ENCODE results near the gene RASSF4.

The RASSF4 gene

DNA sequence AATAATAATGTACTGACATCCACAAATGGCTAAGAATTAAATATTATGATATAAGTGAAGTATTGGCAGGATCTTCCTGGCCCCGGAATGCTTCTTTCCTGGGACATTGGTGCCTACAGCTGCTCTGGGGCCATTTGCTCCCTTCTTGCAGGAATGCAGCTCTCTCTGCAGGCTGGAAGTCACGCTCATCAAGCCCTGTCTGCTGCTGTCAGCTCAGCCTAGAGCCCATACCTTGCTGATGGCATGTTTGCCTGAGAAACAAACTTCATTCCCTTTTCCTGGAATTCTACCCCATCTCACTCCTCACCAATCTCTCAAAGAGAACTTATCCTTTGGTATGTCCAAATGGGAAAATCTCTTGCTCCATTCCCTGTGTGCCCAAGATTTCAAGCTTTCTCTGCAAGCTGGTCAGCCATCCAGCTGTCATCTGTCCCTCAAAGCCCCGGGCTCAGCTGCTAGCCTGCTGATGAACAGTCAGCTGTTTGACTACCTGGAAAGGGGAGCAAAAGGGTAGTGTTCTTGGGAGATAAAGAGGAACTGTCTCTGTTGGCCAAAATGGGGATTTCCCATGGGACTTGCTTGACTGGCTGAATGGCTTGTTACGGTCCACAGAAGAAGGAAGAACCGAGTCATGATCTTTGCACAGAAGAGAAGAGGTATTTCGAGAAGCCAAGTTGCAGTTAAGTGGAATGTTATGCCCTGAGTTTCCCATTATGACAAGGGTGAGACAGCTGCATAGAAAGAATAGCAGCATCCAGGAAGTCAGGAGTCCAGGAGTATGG, 12.0 kb upstream of the RASSF4 start:
- no peak for DNase-seq (ENCODE audit: low read depth in 2 of 2, low spot score in 1 of 2)

DNA sequence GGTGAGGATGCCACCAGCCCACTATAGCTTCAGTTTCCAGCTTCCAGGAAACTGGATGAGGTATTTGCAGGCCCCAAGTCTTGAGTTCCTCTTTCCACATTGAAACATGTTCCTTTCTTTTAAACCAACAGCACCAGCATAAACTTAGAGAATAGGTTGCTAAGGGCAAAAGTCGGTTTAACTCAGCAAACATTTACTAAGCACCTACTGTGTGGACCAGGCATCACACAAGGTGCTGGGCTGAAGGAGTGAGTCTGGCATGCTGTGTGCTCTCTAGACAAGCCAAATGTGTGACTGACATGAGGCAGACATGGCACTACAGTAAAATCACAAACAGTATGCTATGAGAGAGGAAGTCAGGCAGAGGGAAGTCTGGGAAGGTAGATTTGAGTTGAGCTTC, 11.0 kb upstream of the RASSF4 start:
- no peak for DNase-seq (ENCODE audit: low read depth in 2 of 2, low spot score in 1 of 2)

- no peak for DNase-seq (ENCODE audit: low read depth in 2 of 2, low spot score in 1 of 2)
Observed at GRCh38 chr10:44949127-44949802, 10.3 kb upstream of the RASSF4 start.

DNA sequence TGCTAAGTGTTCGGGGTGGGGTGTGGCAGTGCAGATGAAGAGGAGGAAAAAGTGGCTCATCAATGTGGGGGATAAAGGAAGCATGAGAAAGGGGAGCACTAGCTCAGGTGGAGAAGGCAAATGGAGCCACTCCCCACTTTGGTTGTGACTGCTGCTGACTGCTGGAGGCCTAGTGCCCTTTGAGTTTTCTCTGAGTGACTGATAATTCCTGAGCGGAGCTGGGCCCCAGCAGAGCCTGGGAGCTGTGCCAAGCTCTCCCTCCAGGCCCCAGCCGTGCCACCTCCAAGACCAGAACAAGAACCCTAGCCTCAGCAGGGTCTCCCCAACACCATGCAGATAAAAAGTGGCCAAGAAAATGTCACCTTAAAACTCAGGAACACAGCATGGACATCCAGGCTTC, 9.7 kb upstream of the RASSF4 start:
- DNase-seq (ENCODE audit: low read depth in 2 of 2, low spot score in 1 of 2) = no peak

DNA sequence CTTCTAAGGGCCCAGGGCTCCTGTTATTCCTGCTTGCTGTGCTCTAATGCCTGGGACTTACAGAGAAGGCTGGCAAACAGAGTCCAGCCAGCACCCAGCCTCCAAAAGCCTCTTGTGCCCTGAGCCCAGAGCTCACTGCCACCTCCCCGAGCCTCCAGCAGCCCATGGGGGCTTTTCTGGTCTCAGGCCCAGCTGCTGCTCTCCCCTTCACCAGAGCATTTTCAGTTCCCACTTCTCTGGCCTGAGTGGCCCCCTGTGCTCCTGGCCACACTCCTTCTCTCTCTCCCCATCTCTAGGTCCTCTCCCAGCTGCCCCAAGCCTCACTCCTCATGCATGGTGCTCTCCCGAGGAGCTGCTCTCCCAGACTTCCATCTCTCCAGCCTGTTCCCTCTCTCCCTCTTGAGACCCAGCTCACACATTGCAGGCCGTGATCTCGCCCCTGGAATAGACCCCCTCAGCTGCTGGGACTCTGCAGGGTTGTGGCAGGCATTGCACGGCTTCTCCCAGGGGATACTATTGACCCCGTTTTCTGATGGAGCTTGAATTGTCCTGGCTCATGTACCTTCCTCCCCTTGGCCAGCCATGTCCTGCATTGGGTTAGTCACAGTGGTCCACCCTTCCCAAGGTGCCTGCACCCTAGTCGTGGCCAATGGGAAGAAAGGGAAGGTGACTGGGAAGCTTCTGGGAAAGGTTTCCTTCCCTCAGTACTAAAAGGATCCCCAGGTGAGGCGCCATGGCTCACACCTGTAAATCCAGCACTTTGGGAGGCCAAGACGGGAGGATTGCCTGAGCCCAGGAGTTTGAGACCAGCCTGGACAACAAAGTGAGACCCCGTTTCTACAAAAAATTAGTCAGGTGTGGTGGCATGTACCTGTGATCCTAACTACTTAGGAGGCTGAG, 9.0 kb upstream of the RASSF4 start:
- DNase-seq (ENCODE audit: low read depth in 2 of 2, low spot score in 1 of 2) = no peak

DNA sequence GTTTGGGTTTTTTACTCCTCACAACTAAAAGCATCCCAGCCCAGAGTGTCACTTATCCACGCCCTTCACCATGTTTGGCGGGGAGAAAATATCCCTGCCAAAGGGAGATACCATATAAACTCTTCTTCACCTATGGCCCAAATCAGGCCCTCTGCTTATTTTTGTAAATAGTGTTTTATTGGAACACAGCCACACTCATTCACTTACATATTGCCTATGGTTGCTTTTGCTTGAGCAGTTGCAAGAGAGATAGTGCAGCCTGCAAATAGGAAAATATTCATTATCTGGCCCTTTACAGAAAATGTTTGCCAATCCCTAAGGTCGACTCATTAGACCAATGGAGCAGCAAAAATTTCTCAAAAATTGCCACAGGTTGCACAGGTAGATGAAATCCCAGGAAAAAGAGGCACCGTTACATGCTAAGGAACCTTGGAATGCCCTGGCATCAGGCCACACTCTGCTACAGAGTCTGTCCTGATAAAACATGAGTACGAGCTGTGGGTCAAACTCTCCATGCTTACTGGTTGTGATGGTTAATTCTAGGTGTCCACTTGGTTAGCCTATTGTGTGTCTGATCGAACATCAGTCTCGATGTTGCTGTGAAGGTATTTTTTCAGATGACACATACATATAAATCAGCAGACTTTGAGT, 7.9 kb upstream of the RASSF4 start:
- no peak for DNase-seq (ENCODE audit: low read depth in 2 of 2, low spot score in 1 of 2)

- DNase-seq (ENCODE audit: low read depth in 2 of 2, low spot score in 1 of 2) = no peak
Observed at GRCh38 chr10:44952779-44953231, 6.8 kb upstream of the RASSF4 start.

DNA sequence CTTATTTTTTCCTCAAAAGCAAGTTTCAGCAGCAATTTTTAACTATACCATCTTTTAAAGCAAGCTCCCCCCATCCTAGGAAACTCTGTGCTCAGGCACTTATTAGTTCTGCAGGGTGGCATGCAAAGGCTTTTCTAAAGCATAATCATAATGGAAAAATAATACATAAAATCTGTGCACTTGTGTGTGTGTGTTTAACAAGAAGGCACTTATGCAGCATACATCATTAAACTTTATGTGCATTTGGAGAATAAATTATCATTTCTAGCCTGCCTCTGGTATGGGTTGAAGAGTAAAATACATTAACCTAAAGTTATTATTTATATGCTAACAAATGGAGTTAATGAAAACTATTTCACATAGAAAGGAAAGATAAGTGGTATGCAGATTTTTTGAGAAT, 5.6 kb upstream of the RASSF4 start:
- DNase-seq (ENCODE audit: low read depth in 2 of 2, low spot score in 1 of 2) = no peak

DNA sequence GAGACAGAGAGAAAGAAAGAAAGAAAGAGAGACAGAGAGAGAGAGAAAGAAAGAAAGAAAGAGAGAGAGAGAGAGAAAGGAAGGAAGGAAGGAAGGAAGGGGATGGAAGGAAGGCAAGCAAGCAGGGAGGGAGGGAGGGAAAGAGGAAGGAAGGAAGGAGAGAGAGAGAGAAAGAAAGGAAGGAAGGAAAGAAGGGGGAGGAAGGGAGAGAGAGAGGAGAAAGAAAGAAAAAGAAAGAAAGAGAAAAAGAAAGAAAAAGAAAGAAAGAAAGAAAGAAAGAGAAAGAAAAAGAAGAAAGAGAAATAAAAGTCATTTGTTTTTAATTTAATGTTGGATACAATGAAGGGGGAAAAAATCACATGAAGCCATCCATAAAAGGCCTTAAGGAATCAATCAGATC, 4.6 kb upstream of the RASSF4 start:
- DNase-seq (ENCODE audit: low read depth in 2 of 2, low spot score in 1 of 2) = no peak

DNA sequence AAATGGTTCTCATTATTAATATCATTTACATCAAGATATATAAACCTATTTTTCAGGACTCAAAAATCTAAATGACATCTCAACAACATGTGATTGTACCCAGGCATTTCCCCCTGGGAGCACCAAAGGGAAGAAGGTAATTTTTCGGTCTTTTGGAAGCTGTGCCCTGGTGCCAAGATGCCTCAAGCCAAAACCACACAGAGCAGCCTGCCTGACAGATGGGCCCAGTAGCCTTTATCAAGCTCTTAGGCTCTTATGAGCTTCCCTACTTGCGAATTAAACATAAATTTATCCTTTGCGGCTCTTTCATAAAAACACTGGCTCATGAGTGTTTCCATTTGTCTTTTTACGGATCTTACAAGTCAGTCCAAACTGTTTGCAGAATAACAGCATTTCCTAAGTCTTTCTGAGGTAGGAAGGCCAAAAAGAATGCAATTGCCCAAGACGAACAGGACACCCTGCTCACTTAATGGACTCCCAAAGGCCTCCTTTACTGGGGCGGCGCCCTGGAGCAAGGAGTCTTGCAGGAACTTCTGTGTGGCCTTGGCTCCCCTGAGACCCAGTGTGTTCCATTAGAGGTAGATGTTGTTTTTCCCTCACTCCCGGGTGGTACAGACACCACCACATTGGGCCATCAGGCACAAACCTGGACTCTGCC, 4.1 kb upstream of the RASSF4 start:
- no peak for DNase-seq (ENCODE audit: low read depth in 2 of 2, low spot score in 1 of 2)

DNA sequence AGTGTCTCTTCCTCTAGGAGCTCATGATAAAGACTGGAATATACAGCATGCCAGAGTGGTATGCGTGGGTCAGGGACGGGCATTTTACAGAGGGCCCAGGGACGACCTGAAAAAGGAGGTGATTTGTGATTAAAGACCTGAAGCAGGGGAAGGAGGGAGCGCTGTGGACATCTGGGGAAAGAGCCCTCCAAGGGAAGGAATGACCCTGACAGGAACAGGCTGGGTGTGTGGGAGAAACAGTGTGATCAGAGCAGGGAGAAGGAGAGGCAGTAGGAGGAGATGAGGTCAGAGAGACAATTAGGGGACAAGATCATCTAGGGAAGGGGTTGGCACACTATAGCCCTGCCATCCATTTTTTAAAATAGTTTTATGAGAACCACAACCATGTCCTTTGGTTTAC, 3.4 kb upstream of the RASSF4 start:
- no peak for DNase-seq (ENCODE audit: low read depth in 2 of 2, low spot score in 1 of 2)

- DNase-seq (ENCODE audit: low read depth in 2 of 2, low spot score in 1 of 2) = no peak
Observed at GRCh38 chr10:44956717-44957706, 2.6 kb upstream of the RASSF4 start.

GRCh38 chr10:44958196-44958897, 1.3 kb upstream of the RASSF4 start:
- no peak for DNase-seq (ENCODE audit: low read depth in 2 of 2, low spot score in 1 of 2)

- DNase-seq (ENCODE audit: low read depth in 2 of 2, low spot score in 1 of 2) = no peak
Observed at GRCh38 chr10:44958898-44959246, 730 bp upstream of the RASSF4 start.

- no peak for DNase-seq (ENCODE audit: low read depth in 2 of 2, low spot score in 1 of 2)
Observed at GRCh38 chr10:44960088-44960460, 472 bp downstream of the RASSF4 start.

DNA sequence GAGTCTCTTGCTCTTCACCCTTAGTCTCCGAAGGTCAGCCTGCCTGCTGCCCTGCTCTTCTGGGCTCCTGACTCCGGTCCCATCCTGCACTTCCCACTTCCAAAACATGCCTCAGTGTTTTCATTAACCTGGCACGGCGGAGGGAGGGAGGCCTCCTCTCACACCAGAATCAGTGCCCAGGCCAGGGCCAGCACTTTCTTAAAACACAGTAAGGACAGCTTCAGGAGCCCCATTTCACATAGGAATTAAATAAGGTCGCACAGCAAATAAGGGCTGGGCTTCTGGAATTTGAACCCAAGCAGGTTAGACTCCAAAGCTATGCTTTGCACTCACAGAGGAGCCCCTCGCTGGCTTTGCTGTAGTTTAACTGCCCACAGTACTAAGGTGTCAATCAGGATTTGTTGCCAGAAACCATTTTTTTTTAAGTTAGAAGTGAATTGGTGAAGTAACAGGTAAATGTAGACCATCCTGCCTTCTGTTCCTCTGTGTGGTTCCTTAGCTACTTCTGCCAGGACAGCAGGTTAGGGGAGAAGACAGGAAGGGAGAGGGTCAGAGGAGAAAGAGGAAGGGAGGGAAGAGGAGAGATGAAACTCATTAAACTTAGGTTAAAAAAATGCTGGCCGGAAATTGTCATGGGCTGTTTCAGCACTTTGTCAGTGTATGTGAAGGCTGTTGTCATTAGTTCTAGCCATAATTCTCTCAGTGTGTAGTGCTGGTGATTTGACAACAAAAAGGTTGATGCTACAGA, 1.1 kb downstream of the RASSF4 start:
- DNase-seq (ENCODE audit: low read depth in 2 of 2, low spot score in 1 of 2) = no peak

DNA sequence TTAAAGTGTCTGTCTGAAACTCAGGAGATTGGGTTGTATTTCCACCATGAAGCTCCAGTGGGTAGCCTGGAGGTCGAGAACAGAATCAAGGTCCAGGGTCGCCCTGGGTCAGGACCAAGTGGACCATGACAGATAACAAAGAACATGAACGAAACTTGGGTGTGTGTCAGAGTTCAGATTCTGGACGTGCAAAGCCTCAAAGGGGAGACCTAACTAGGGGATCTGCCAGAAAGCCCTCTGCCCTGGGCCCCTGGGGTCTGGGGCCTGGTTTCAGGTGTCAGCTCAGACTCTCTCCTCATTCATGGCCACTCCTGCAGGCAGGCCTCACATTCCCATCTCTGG, 1.6 kb downstream of the RASSF4 start:
- no peak for DNase-seq (ENCODE audit: low read depth in 2 of 2, low spot score in 1 of 2)

GRCh38 chr10:44961931-44962750, 2.5 kb downstream of the RASSF4 start:
- DNase-seq (ENCODE audit: low read depth in 2 of 2, low spot score in 1 of 2) = no peak

Data from stimulated activated CD8-positive, alpha-beta memory T cell treated with anti-CD3 and anti-CD28 coated beads, Interleukin-4, amount 100 ng/mL, for 1 hour (primary cell).